HG03064 (cell line): ENCODE data around the gene RBPMS2.
"Not testable (repeated sequence)": the region's sequence is repeated elsewhere in the genome, so short reads cannot be mapped to it uniquely, and the experiment has no call there.

Experiments
- ATAC-seq: cut with Tn5 transposase; IDR thresholded peaks from one replicate; pipeline ENCODE4 v1.9.1; 2021; ENCODE audit warnings: low read depth; ENCODE audit not compliant: unreplicated experiment

Gene RBPMS2

GRCh38 chr15:64755427-64755940, 19.9 kb downstream of the RBPMS2 start:
- no peak for ATAC-seq

DNA sequence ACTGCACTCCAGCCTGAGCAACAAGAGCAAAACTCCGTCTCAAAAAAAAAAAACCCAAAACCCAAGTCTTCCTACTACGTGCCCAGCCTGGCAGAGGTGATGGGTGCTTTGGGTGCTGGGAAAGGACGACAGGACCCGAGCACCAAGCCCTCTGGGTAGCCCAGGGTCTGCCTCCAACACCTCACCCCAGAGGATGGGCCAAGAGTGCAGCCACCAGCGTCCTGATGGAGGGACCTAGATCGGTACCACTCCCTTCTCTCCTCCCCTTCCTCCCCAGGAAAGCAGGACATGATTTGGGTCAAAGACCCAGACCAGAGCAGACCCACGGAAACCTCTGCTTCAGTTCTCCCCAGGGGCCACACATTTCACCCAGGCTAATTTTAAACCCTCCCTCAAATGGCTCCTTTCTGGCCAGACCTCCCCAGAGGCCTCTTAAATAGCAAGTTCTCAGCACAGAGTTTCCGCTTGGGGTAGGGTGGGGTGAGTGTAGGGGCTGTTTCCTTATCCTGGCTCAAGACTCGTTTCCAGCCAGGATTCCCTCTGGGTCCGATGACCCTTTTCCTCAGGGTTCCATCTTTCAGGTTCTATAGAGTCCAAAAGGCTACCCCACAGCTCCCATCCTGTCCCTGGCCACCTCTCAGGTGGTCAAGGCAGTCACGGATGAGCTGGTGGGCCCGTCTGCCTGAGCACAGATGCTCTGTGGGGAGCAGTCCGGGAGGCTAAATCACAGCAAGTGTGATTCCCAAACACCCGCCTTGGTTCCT, 20.5 kb downstream of the RBPMS2 start:
- ATAC-seq, result no peak

DNA sequence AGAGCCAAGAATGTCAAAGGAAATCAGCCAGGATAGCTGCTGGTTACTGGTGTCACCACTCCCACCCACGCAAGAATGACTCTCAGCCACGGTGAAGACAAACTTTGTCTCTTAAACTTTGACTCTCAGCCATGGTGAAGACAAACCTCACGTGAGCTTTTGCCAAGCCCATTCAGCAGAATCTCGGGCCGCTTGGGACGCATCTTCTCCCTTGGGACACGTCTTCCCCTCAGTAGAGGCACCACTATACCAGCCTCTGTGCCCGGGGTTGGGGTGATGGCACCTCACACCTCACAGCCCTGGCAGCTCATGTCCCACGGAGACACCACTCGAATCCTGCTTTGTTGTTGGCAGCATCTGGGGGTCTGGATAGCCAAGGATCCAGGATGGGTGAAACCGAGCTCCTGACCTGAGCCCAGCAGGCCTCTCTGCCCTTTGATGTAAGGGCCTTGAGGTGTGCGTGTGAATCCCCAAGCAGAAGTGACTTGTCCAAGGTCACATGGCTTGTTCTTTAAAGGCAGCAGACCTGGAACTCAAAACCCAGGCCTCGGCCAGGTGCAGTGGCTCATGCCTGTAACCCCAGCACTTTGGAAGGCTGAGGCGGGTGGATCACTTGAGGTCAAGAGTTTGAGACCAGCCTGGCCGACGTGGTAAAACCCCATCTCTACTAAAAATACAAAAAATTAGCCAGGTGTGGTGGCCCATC, 21.8 kb downstream of the RBPMS2 start:
- ATAC-seq, result no peak

- no peak for ATAC-seq
These were observed 23.9 kb downstream of the RBPMS2 start for GRCh38 chr15:64751464-64751863.

DNA sequence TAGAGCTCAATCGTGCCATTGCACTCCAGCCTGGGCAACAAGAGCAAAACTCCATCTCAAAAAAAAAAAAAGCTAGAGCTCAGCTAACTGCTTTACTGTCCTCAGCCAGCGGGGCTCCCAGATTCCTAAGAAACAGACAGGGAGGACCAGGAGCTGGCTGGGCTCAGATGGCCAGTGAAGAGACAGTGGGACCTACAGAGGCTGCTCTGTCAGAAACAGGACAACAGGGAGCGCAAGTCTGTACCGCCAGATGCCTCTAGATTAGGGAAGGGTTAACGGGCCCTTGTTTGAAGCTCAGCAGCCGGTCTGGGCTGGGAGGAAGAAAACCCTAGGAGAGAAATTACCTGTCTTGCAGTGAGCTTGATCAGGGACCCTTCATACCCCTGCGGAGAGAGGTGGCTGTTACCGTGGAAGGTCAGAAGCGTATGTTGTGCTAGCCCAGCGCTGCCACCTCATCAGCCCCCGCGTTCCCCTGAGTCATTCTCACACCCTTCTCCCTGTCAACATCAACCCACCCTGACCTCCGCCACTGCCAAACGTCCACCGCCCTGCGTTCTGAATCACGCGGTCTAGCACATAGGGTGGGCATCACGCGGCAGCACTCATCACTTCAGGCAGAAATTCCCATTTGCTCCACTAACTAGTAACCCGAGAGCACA, 25.3 kb downstream of the RBPMS2 start:
- ATAC-seq, result no peak

- no peak for ATAC-seq
These were observed 26.2 kb downstream of the RBPMS2 start for GRCh38 chr15:64749167-64749566.

DNA sequence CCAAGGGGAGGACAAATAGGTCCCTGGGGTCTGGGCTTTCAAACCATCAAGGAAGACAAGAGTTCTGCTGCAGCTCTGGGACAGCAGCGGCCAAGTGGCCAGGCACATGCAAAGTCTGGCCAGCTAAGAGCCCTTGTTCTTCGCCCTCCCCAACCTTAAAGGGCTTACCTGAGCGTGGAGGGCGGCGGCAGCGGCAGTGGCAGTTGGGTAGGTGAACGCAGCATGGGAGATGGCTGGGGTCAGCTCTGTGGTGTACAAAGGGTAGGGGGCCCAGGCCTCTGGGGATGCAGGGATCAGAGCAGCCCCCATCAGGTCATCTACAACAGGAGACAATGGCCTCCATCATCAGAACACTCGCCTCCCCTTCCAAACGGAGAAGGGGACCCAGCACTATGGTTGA, 27.1 kb downstream of the RBPMS2 start:
- ATAC-seq, result no peak

DNA sequence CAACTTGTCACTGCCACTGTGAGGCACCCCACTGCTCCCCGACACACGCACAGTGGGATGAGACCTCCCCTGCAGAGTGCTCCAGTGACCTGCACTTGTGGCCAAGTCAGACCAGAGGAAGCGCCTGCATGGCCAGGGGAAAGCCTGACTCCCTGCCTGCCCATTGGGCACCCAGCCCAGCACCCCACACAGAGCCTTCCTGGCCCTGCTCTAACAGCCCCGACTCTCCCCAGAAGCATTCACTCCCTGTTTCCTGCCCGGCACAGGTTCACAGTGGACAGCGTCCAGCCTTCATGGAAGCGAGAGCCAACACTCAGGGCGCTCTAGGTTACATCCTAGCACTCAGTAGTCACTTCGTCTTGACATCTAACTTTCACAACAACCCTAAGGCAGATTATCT, 27.8 kb downstream of the RBPMS2 start:
- no peak for ATAC-seq

GRCh38 chr15:64746921-64747320, 28.5 kb downstream of the RBPMS2 start:
- ATAC-seq, result no peak

DNA sequence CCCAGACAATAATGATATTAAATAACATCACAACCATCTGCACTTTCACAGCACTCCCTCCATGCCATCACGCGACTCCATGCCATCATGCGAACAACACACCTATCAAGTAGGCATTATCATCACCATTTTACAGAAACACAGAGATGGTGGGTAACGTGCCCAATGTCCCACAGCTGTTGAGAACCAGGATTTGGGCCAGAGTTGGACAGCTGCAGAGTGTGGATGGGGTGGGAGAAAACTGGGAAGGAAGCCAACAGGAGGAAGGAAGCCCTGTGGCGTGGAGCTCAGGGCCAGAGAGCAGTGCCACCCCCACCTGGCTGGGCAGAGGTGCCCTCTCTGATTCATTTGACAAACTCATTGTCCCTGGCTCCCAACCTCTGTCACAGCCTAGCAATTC, 29.0 kb downstream of the RBPMS2 start:
- ATAC-seq, result no peak

- no peak for ATAC-seq
These were observed 31.7 kb downstream of the RBPMS2 start for GRCh38 chr15:64743691-64744090.

DNA sequence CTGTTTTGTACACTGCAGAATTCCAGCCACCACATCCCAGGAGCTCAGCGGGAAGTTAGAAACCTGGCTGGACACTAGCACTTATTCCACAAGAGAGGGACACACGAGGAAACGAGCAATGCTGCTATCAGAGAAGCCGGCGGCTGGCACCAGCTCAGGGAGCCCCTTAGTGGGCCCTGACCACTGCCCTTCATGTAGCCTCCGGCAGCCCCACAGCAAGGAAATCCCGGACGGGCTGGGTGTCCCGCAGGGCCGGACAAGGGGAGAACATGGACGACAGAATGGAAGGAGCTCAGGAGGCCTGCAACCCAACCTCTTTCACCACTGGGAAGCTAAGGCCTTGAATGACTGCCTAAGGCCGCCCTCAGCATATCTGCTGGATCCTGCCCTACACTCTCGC, 32.5 kb downstream of the RBPMS2 start:
- ATAC-seq, result no peak

GRCh38 chr15:64742385-64742784, 33.0 kb downstream of the RBPMS2 start:
- ATAC-seq, result no peak

DNA sequence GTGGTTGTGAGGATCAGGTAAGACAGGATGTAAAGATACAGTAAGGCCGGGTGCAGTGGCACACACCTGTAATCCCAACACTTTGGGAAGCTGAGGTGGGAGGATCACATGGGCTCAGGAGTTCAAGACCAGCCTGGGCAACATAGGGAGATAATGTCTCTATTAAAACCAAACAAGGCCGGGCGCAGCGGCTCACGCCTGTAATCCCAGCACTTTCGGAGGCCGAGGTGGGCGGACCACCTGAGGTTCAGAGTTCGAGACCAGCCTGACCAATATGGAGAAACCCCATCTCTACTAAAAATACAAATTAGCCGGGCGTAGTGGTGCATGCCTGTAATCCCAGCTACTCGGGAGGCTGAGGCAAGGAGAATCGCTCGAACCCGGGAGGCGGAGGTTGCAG, 33.7 kb downstream of the RBPMS2 start:
- not testable (repeated sequence) for ATAC-seq

GRCh38 chr15:64740311-64741170, 34.8 kb downstream of the RBPMS2 start:
- no peak for ATAC-seq

DNA sequence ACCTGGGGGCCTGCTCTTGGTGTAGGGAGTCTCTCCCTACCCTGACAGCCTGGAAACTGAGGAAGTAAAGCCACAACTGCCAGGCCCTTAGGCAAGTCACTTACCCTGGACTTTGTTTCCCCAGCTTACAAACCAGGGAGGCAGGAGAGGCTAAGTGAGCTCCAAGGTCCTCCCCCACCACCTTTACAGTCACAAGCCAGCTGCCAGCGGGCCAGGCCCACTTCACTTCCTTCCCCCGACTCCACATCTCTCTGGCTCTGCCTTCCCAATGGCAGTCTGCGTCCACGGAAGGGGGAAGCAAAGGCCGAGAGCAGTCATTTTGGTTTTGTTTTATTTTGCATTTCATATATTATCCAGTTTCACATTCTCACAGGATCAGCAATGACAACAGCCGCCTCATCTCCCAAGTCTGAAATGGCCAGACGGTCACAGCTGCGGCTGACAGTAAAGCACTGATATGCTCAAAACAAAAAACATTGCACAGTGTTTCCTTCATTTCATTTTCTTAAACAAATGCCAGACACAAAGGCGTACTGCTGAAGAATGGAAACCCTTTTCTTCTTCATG, 35.7 kb downstream of the RBPMS2 start:
- no peak for ATAC-seq

GRCh38 chr15:64739156-64739555, 36.2 kb downstream of the RBPMS2 start:
- no peak for ATAC-seq

- ATAC-seq, result no peak
These were observed 36.9 kb downstream of the RBPMS2 start for GRCh38 chr15:64738226-64739095.

GRCh38 chr15:64732156-64732860, 43.1 kb downstream of the RBPMS2 start:
- ATAC-seq, result no peak
